Measurements from ENCODE around the gene DMPK. TPM values are rescaled to one million over a fixed set of nuclear protein-coding genes. Genes with fewer than 3 reads are reported as not detected.
A peak's percentile ranks its signal among the peaks of the same experiment; 100 is the strongest.

DMPK gene
- total RNA-seq, 4 donors from 2014 or later = 19.1 to 237 (median 69.2) TPM

GRCh38 chr19:45782820-45783785, 813 bp upstream of the DMPK start:
- WGBS, 2 donors (ENCODE audit: low coverage in 1 of 2) = 40 to 73% methylated on average over 4 to 26 of the region's 26 CpGs
- intact Hi-C loops (cut with DNase I; ENCODE audit: low total_unique reads) = no loop called here
- H3K4me1 ChIP-seq = peaks cover 12 to 55% (median 49%) of the 10 kb centered on the region in 4 donors
- peak overlapping the region in 3 of 4 donors; percentile 38 to 53 (median 42) for H3K4me3 ChIP-seq
- H3K27ac ChIP-seq = peak overlapping the region; percentile 81 to 97 (median 88)
- in situ Hi-C loops (cut with MboI; ENCODE audit: low pct_ligation_motif_present in 1 of 4, low pct_unique_long_range_greater_than_20kb in 1 of 4, low sequenced_read_pairs in 3 of 4) = no loop called here
- H3K36me3 ChIP-seq = peaks cover 0 to 13% (median 4%) of the 10 kb centered on the region in 4 donors
- no peaks in the 10 kb centered on the region for H3K9me3 ChIP-seq
- DNase-seq = peak; percentile 52
- TF ChIP-seq, protein P1, sequence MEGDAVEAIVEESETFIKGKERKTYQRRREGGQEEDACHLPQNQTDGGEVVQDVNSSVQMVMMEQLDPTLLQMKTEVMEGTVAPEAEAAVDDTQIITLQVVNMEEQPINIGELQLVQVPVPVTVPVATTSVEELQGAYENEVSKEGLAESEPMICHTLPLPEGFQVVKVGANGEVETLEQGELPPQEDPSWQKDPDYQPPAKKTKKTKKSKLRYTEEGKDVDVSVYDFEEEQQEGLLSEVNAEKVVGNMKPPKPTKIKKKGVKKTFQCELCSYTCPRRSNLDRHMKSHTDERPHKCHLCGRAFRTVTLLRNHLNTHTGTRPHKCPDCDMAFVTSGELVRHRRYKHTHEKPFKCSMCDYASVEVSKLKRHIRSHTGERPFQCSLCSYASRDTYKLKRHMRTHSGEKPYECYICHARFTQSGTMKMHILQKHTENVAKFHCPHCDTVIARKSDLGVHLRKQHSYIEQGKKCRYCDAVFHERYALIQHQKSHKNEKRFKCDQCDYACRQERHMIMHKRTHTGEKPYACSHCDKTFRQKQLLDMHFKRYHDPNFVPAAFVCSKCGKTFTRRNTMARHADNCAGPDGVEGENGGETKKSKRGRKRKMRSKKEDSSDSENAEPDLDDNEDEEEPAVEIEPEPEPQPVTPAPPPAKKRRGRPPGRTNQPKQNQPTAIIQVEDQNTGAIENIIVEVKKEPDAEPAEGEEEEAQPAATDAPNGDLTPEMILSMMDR (IDR thresholded peaks at IDR 0.05) = no peak
- TF ChIP-seq EP300 (IDR thresholded peaks at IDR 0.05; ENCODE audit: low read depth) (no peak), POLR2AphosphoS5 (IDR thresholded peaks at IDR 0.05) (peak; percentile 23 to 64 (median 57)), POLR2A (IDR thresholded peaks at IDR 0.05) (peak; percentile 26)
- H3K27me3 ChIP-seq = no peaks in the 10 kb centered on the region

- intact Hi-C loops (cut with DNase I; ENCODE audit: low total_unique reads) (no loop called here), in situ Hi-C loops (cut with MboI; ENCODE audit: low pct_ligation_motif_present in 1 of 4, low pct_unique_long_range_greater_than_20kb in 1 of 4, low sequenced_read_pairs in 3 of 4) (no loop called here)
- WGBS, 2 donors (ENCODE audit: low coverage in 1 of 2) = 21 to 45% methylated on average over 3 to 16 of the region's 17 CpGs
- Histone ChIP-seq H3K36me3 (peaks cover 0 to 5% (median 2%) of the 10 kb centered on the region in 4 donors), H3K27me3 (no peaks in the 10 kb centered on the region), H3K9me3 (no peaks in the 10 kb centered on the region), H3K4me1 (peaks cover 12 to 55% (median 49%) of the 10 kb centered on the region in 4 donors), H3K4me3 (peak overlapping the region; percentile 38 to 56 (median 48)), H3K27ac (peak overlapping the region; percentile 81 to 97 (median 88))
- DNase-seq = peak; percentile 50
- TF ChIP-seq, protein P1 (IDR thresholded peaks at IDR 0.05) = no peak
- TF ChIP-seq POLR2AphosphoS5 (IDR thresholded peaks at IDR 0.05) (peak in 1 of 3 donors; percentile 54), POLR2A (IDR thresholded peaks at IDR 0.05) (no peak), EP300 (IDR thresholded peaks at IDR 0.05; ENCODE audit: low read depth) (no peak)
Observed at GRCh38 chr19:45781214-45782161, 802 bp downstream of the DMPK start.

- TF ChIP-seq POLR2AphosphoS5 (IDR thresholded peaks at IDR 0.05) (no peak), EP300 (IDR thresholded peaks at IDR 0.05; ENCODE audit: low read depth) (no peak)
- TF ChIP-seq, protein P1 (IDR thresholded peaks at IDR 0.05) = no peak
- Histone ChIP-seq H3K4me3 (peak overlapping the region in 3 of 4 donors; percentile 38 to 53 (median 42)), H3K36me3 (no peaks in the 10 kb centered on the region), H3K9me3 (no peaks in the 10 kb centered on the region), H3K4me1 (peaks cover 12 to 55% (median 49%) of the 10 kb centered on the region in 4 donors), H3K27me3 (no peaks in the 10 kb centered on the region), H3K27ac (peak overlapping the region; percentile 81 to 97 (median 88))
- WGBS, 2 donors (ENCODE audit: low coverage in 1 of 2) = 42 to 49% methylated on average over 2 to 13 of the region's 13 CpGs
- intact Hi-C loops (cut with DNase I; ENCODE audit: low total_unique reads) (no loop called here), in situ Hi-C loops (cut with MboI; ENCODE audit: low pct_ligation_motif_present in 1 of 4, low pct_unique_long_range_greater_than_20kb in 1 of 4, low sequenced_read_pairs in 3 of 4) (no loop called here)
- DNase-seq = no peak
Observed at GRCh38 chr19:45780448-45781213, 1.7 kb downstream of the DMPK start.

Data from transverse colon (tissue), 4 donors.